Right lobe of liver (tissue), 6 donors: ENCODE measurements around the gene FGR. TPM values are rescaled to one million over a fixed set of nuclear protein-coding genes. Genes with fewer than 3 reads are reported as not detected.

Source experiments
- ATAC-seq, 4 donors: fragments of 200-7000 bp; cut with Tn5 transposase; one replicate each; pipeline ENCODE4 v1.9.1; 2020; ENCODE audit warnings: mild to moderate bottlenecking in 4 of 4, moderate library complexity in 4 of 4
- DNase-seq, 3 donors: peaks; one replicate each; pipeline ENCODE4 v3.0.0-alpha.2; 2020
- H3K27ac ChIP-seq, 3 donors: fragments of 200-600 bp; one replicate each; pipeline ENCODE4 v1.8.0; 2022
- H3K27me3 ChIP-seq, 2 donors: fragments of 200-600 bp; one replicate each; pipeline ENCODE4 v1.8.0; 2022
- H3K36me3 ChIP-seq, 4 donors: fragments of 200-600 bp; sonication (generic) in 1 of 4; one replicate each; pipeline versions ENCODE4 v1.5.1 to v1.8.0; 2017 to 2022; ENCODE audit warnings: control low read depth in 1 of 4
- H3K4me1 ChIP-seq, 4 donors: fragments of 200-600 bp; sonication (generic) in 1 of 4; one replicate each; pipeline versions ENCODE4 v1.5.1 to v1.8.0; 2017 to 2022; ENCODE audit warnings: control low read depth in 1 of 4
- H3K4me3 ChIP-seq, 3 donors: fragments of 200-600 bp; one replicate each; pipeline ENCODE4 v1.8.0; 2022
- H3K9me3 ChIP-seq, 4 donors: fragments of 200-600 bp; sonication (generic) in 1 of 4; one replicate each; pipeline versions ENCODE4 v1.5.1 to v1.8.0; 2017 to 2022; ENCODE audit warnings: control low read depth in 1 of 4
- POLR2A ChIP-seq: fragments of 450-650 bp; IDR thresholded peaks from one replicate; pipeline ENCODE4 v1.6.1; 2017; ENCODE audit warnings: antibody characterized with exemption, mild to moderate bottlenecking
- WGBS: methylation state at CpG from one replicate; pipeline ENCODE4 v1.1.6; 2018; ENCODE audit warnings: low coverage, low lambda C conversion rate; ENCODE audit not compliant: insufficient coverage; ENCODE audit errors: missing lambda C conversion rate; 5-methylcytosine and 5-hydroxymethylcytosine counted together
- intact Hi-C, 2 donors: fragments of 100-400 bp; cut with DNase I; formaldehyde crosslinking; loops; one replicate each; pipeline versions ENCODE4 v1.11.2 to v1.14.1; 2022
- total RNA-seq, 6 experiments: library from RNA; depleted of rRNA in 2 of 6; stranded (reverse); fragments of >200 nt in 2 of 6; fragmentation: NEBNext Ultra II Directional in 3 of 6; extraction: Animal tissue kit (Norgen Biotek cat#: 25700) in 3 of 6; gene quantifications; one replicate each; pipeline versions ENCODE4 v1.1.0 to v1.2.4, GENCODE V29; 2016 to 2023
- TF ChIP-seq, protein P1 (sequence below), 4 donors: fragments of 200-600 bp in 3 of 4; fragments of 450-650 bp in 1 of 4; IDR thresholded peaks; one replicate each; pipeline versions ENCODE4 v1.5.1 to v1.8.0; 2016 to 2022; ENCODE audit warnings: antibody characterized with exemption in 4 of 4, mild to moderate bottlenecking in 2 of 4
- donor health status: DM: no; HTN: yes; CAD: no.
- donor health status: DM: no; HTN: no; CAD: no.
- donor health status: DM: no; HTN: no; CAD: no.
- donor health status: DM: no; HTN: yes; CAD: no.
- donor health status: DM: no; HTN: yes; CAD: no.

Gene FGR
- total RNA-seq, 6 experiments from 2014 or later = 2.5 to 10.0 (median 6.3) TPM

- DNase-seq (no peak), ATAC-seq (no peak)
- WGBS = no CpG with 5 or more reads among the region's 2 CpGs
- no peaks in the 10 kb centered on the region for H3K27me3 ChIP-seq
- H3K9me3 ChIP-seq = no peaks in the 10 kb centered on the region
- H3K36me3 ChIP-seq = no peaks in the 10 kb centered on the region
- intact Hi-C loops = loop anchor here in 1 of 2 donors (5.0 kb wide), 1 partner anchor 41 kb away; no protein-coding TSS in a partner anchor
- H3K4me1 ChIP-seq = no peaks in the 10 kb centered on the region
- no peak overlapping the region for H3K4me3 ChIP-seq
- H3K27ac ChIP-seq = no peak overlapping the region
- TF ChIP-seq, protein P1, sequence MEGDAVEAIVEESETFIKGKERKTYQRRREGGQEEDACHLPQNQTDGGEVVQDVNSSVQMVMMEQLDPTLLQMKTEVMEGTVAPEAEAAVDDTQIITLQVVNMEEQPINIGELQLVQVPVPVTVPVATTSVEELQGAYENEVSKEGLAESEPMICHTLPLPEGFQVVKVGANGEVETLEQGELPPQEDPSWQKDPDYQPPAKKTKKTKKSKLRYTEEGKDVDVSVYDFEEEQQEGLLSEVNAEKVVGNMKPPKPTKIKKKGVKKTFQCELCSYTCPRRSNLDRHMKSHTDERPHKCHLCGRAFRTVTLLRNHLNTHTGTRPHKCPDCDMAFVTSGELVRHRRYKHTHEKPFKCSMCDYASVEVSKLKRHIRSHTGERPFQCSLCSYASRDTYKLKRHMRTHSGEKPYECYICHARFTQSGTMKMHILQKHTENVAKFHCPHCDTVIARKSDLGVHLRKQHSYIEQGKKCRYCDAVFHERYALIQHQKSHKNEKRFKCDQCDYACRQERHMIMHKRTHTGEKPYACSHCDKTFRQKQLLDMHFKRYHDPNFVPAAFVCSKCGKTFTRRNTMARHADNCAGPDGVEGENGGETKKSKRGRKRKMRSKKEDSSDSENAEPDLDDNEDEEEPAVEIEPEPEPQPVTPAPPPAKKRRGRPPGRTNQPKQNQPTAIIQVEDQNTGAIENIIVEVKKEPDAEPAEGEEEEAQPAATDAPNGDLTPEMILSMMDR (IDR thresholded peaks at IDR 0.05) = no peak
- no peak for TF ChIP-seq POLR2A
Measured at GRCh38 chr1:27616441-27616840, 18.5 kb downstream of the FGR start.

DNA sequence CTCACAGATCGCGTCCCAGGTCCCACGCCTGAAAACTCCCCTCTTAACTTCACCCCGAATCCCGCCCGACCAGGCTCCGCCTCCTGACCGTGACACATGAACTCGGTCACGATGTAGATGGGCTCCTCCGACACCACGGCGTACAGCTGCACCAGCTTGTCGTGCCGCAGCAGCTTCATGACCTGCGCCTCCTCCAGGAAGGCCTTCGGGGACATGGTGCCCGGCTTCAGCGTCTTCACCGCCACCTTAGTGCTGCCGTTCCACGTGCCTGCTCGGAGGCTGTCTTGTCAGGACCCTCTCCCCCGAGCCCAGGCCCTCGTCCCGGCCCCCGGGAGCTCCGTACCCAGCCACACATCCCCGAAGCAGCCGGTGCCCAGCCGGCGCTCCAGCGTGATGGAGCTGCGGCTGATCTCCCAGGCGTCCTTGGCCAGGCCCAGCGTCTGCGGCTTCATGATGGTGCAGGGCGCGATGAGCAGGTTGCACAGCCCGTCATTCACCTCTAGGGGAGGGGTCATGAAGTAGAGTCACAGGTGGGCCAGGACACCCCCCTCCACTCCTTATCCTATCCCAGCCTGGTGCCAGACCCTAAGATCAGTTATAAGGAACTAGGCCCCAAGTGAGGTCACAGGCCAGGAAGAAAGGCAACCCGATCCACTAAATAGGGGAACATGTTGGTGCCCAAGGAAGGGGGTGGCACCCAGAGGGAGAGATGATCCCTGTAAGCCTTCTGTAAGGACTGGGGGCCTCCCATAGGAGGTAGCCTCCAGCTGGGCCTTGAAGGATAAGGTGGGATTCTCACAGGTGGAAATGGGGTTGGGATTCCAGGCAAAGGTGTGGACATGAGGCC lies 19.4 kb downstream of the FGR start:
- no peaks in the 10 kb centered on the region for H3K27me3 ChIP-seq
- no peaks in the 10 kb centered on the region for H3K9me3 ChIP-seq
- H3K27ac ChIP-seq = no peak overlapping the region
- no peak for TF ChIP-seq POLR2A
- TF ChIP-seq, protein P1 (IDR thresholded peaks at IDR 0.05) = no peak
- no peaks in the 10 kb centered on the region for H3K36me3 ChIP-seq
- no peak for ATAC-seq
- intact Hi-C loops = loop anchor here in 1 of 2 donors (5.0 kb wide), 1 partner anchor 42 kb away; no protein-coding TSS in a partner anchor
- H3K4me3 ChIP-seq = no peak overlapping the region
- 79% methylated on average over 28 of the region's 41 CpGs for WGBS
- H3K4me1 ChIP-seq = no peaks in the 10 kb centered on the region
- DNase-seq = no peak

DNA sequence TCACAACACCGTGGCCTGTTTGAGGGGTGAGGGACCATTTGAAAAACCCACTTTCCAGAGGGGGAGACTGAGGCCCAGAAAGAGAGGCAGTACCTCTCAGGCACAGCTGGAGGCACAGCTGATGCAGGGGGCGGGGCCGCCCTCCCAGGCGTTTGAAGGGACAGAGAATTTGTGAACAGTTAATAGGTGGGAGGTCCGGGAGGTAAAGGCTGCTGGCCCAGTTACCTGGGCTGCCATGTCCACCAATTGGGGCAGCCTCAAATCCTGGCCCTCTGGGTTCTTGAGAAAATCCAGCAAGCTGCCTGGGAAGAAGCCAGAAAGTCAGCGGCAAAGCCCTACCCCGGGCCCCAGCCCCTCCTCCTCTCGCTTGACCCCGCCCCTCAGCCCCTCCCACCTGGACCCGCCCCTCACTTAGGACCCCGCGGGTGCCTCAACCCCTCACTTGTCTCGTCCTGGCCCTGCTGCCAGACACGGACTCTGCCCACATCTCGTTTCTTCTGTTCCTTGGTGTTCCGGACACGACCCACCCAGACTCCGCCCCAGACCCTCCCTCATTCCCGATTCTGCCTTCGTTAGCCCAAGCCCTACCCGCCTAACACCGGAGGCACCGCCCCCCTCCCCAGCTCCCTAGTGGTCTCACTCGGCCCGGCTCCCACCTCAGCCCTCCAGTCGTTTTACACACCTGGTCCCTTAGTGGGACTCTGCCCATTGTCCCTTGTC lies 20.2 kb downstream of the FGR start:
- no peak for TF ChIP-seq POLR2A
- TF ChIP-seq, protein P1 (IDR thresholded peaks at IDR 0.05) = no peak
- Histone ChIP-seq H3K36me3 (no peaks in the 10 kb centered on the region), H3K27me3 (no peaks in the 10 kb centered on the region), H3K4me1 (no peaks in the 10 kb centered on the region), H3K9me3 (no peaks in the 10 kb centered on the region), H3K4me3 (no peak overlapping the region), H3K27ac (no peak overlapping the region)
- ATAC-seq = no peak
- 25% methylated on average over 18 of the region's 26 CpGs for WGBS
- DNase-seq = no peak
- intact Hi-C loops = loop anchor here in 1 of 2 donors (5.0 kb wide), 1 partner anchor 43 kb away; no protein-coding TSS in a partner anchor

- H3K27ac ChIP-seq = no peak overlapping the region
- no peaks in the 10 kb centered on the region for H3K27me3 ChIP-seq
- H3K36me3 ChIP-seq = no peaks in the 10 kb centered on the region
- H3K4me3 ChIP-seq = no peak overlapping the region
- ATAC-seq = no peak
- H3K4me1 ChIP-seq = no peaks in the 10 kb centered on the region
- no peak for DNase-seq
- intact Hi-C loops = no loop called here
- 77% methylated on average over 13 of the region's 16 CpGs for WGBS
- TF ChIP-seq, protein P1 (IDR thresholded peaks at IDR 0.05) = no peak
- TF ChIP-seq POLR2A = no peak
- no peaks in the 10 kb centered on the region for H3K9me3 ChIP-seq
Measured at GRCh38 chr1:27614043-27614624, 20.9 kb downstream of the FGR start.
